SK-N-SH (cell line): Measurements from ENCODE around the gene KCNAB1.

ENCODE experiments used
- FOXJ3 ChIP-seq: sonication (generic); formaldehyde crosslinking; IDR thresholded peaks from 2 replicates; pipeline ENCODE4 v1.5.1; 2020; ENCODE audit warnings: mild to moderate bottlenecking, missing genetic modification reagents
- TF ChIP-seq, protein P1 (sequence below): fragments of 200-600 bp; sonication (generic); IDR thresholded peaks from 2 replicates; pipeline ENCODE4 v1.6.1; 2017; ENCODE audit warnings: antibody characterized with exemption, mild to moderate bottlenecking, moderate library complexity

DNA sequence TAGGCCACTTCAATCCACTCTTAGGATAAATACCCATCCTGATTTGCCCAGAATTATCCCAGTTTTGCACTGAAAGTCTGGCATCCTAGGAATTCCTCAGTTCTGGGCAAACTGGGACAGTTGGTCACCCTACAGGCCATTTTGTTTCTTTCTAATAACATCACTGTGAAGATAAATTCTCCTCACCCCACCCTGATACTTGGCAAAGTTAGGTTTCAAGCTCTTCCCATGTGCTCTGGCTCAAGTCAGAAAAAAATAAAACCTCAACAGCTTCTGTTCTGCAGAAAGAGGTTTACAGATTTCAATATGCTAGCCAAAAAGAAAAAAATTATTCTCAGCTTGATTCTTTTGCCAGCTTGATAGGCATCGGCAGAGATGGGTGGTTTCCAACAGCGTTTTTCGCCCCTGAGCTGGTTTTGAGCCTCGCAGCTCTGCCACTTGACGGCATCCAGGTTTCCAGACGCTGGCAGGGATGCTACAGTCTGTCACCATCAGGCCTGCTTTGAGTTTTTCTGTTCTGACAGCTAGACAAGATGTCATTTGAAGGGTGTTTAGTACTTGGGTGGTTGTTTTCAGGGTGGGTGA, 263.2 kb downstream of the KCNAB1 start:
- TF ChIP-seq, protein P1, sequence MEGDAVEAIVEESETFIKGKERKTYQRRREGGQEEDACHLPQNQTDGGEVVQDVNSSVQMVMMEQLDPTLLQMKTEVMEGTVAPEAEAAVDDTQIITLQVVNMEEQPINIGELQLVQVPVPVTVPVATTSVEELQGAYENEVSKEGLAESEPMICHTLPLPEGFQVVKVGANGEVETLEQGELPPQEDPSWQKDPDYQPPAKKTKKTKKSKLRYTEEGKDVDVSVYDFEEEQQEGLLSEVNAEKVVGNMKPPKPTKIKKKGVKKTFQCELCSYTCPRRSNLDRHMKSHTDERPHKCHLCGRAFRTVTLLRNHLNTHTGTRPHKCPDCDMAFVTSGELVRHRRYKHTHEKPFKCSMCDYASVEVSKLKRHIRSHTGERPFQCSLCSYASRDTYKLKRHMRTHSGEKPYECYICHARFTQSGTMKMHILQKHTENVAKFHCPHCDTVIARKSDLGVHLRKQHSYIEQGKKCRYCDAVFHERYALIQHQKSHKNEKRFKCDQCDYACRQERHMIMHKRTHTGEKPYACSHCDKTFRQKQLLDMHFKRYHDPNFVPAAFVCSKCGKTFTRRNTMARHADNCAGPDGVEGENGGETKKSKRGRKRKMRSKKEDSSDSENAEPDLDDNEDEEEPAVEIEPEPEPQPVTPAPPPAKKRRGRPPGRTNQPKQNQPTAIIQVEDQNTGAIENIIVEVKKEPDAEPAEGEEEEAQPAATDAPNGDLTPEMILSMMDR = no peak
- no peak for TF ChIP-seq FOXJ3 (CRISPR knock-in tag)
